Activated gamma-delta T cell treated with anti-CD3 and anti-CD28 coated beads, Interleukin-2, amount 50 U/mL, for 16 hours (primary cell): ENCODE results near the gene DNAJC17.
A peak's percentile ranks its signal among the peaks of the same experiment; 100 is the strongest.

Experiments used
- DNase-seq: peaks from one replicate; pipeline ENCODE4 v3.0.0-alpha.2; 2020; ENCODE audit warnings: low read depth

The DNAJC17 gene

GRCh38 chr15:40790718-40791117 lies 16.6 kb downstream of the DNAJC17 start:
- no peak for DNase-seq

- DNase-seq: no peak
These were observed 17.3 kb downstream of the DNAJC17 start for GRCh38 chr15:40789999-40790398.

- no peak for DNase-seq
These were observed 18.2 kb downstream of the DNAJC17 start for GRCh38 chr15:40789119-40789518.

- no peak for DNase-seq
These were observed 19.3 kb downstream of the DNAJC17 start for GRCh38 chr15:40787991-40788390.

- no peak for DNase-seq
These were observed 19.9 kb downstream of the DNAJC17 start for GRCh38 chr15:40787344-40787841.

- no peak for DNase-seq
These were observed 21.5 kb downstream of the DNAJC17 start for GRCh38 chr15:40785814-40786213.

GRCh38 chr15:40785164-40785563 lies 22.1 kb downstream of the DNAJC17 start:
- DNase-seq: no peak

GRCh38 chr15:40782609-40783227 lies 24.6 kb downstream of the DNAJC17 start:
- DNase-seq: peak; percentile 65

GRCh38 chr15:40776537-40777141 lies 30.6 kb downstream of the DNAJC17 start:
- DNase-seq: peak; percentile 51

- no peak for DNase-seq
These were observed 31.3 kb downstream of the DNAJC17 start for GRCh38 chr15:40775740-40776536.

- DNase-seq: no peak
These were observed 32.3 kb downstream of the DNAJC17 start for GRCh38 chr15:40775007-40775406.

- DNase-seq: no peak
These were observed 33.4 kb downstream of the DNAJC17 start for GRCh38 chr15:40773902-40774301.

- no peak for DNase-seq
These were observed 33.8 kb downstream of the DNAJC17 start for GRCh38 chr15:40773496-40773895.

- DNase-seq: no peak
These were observed 35.3 kb downstream of the DNAJC17 start for GRCh38 chr15:40772014-40772413.

GRCh38 chr15:40771242-40771641 lies 36.0 kb downstream of the DNAJC17 start:
- DNase-seq: no peak

GRCh38 chr15:40770147-40770721 lies 37.0 kb downstream of the DNAJC17 start:
- no peak for DNase-seq

- DNase-seq: peak; percentile 52
These were observed 37.8 kb downstream of the DNAJC17 start, which contains the start of gene C15orf62 for GRCh38 chr15:40769274-40770146. TSS of gene C15orf62 (plus strand) at chr15:40769980. CDS start at chr15:40770496, 516 bp downstream.

- no peak for DNase-seq
These were observed 38.6 kb downstream of the DNAJC17 start for GRCh38 chr15:40768521-40769273.

GRCh38 chr15:40767838-40768500 lies 39.3 kb downstream of the DNAJC17 start:
- DNase-seq: no peak
